Hematopoietic multipotent progenitor cell treated with erythropoietin and hydrocortisone succinate and interleukin-3 and kit ligand, for 15 days (in vitro differentiated cells): Measurements from ENCODE around the gene SLCO1C1.
"Not testable (repeated sequence)": the region's sequence is repeated elsewhere in the genome, so short reads cannot be mapped to it uniquely, and the experiment has no call there.

Experiments
- DNase-seq: peaks from one replicate; pipeline ENCODE4 v3.0.0-alpha.2; 2015; ENCODE audit warnings: low spot score

SLCO1C1 gene

GRCh38 chr12:20695232-20695631, at the start of gene SLCO1C1:
Gene SLCO1C1, plus strand, starts transcription at chr12:20695332. Its CDS starts 4,245 bp downstream, at chr12:20699577.
- no peak for DNase-seq

GRCh38 chr12:20646239-20646827, 48.8 kb upstream of the SLCO1C1 start:
- DNase-seq: no peak

- DNase-seq: no peak
Measured at GRCh38 chr12:20653871-20654270, 41.3 kb upstream of the SLCO1C1 start.

GRCh38 chr12:20656600-20656999, 38.5 kb upstream of the SLCO1C1 start:
- no peak for DNase-seq

GRCh38 chr12:20657496-20657895, 37.6 kb upstream of the SLCO1C1 start:
- no peak for DNase-seq

- no peak for DNase-seq
Measured at GRCh38 chr12:20681334-20681733, 13.8 kb upstream of the SLCO1C1 start.

GRCh38 chr12:20696181-20696905, 1.2 kb downstream of the SLCO1C1 start:
- DNase-seq: no peak

GRCh38 chr12:20701106-20701505, 6.0 kb downstream of the SLCO1C1 start:
- no peak for DNase-seq

GRCh38 chr12:20704860-20705259, 9.7 kb downstream of the SLCO1C1 start:
- DNase-seq: no peak

- no peak for DNase-seq
Measured at GRCh38 chr12:20711846-20712245, 16.7 kb downstream of the SLCO1C1 start.

- DNase-seq: no peak
Measured at GRCh38 chr12:20716037-20716436, 20.9 kb downstream of the SLCO1C1 start.

GRCh38 chr12:20716985-20717384, 21.9 kb downstream of the SLCO1C1 start:
- DNase-seq: no peak

GRCh38 chr12:20718294-20718693, 23.2 kb downstream of the SLCO1C1 start:
- DNase-seq: no peak

- no peak for DNase-seq
Measured at GRCh38 chr12:20722142-20722541, 27.0 kb downstream of the SLCO1C1 start.

GRCh38 chr12:20731274-20731673, 36.1 kb downstream of the SLCO1C1 start:
- DNase-seq: no peak

GRCh38 chr12:20740972-20741371, 45.8 kb downstream of the SLCO1C1 start:
- DNase-seq: no peak

GRCh38 chr12:20748198-20748597, 53.1 kb downstream of the SLCO1C1 start:
- DNase-seq: no peak

GRCh38 chr12:20751046-20751445, 55.9 kb downstream of the SLCO1C1 start:
- no peak for DNase-seq

- DNase-seq: no peak
Measured at GRCh38 chr12:20777420-20777819, 82.3 kb downstream of the SLCO1C1 start.

GRCh38 chr12:20778969-20779368, 83.8 kb downstream of the SLCO1C1 start:
- no peak for DNase-seq

- not testable (repeated sequence) for DNase-seq
Measured at GRCh38 chr12:20779971-20780370, 84.8 kb downstream of the SLCO1C1 start.

- DNase-seq: not testable (repeated sequence)
Measured at GRCh38 chr12:20783796-20784357, 88.7 kb downstream of the SLCO1C1 start.

- no peak for DNase-seq
Measured at GRCh38 chr12:20792971-20793370, 97.8 kb downstream of the SLCO1C1 start.
